ENCODE measurements around the gene MACROD2.

- TF ChIP-seq CTCF (IDR thresholded peaks at IDR 0.05), result no peak
- no peak for TF ChIP-seq HMGXB4 (CRISPR knock-in tag; IDR thresholded peaks at IDR 0.05; ENCODE audit: borderline replicate concordance)
- no peak for TF ChIP-seq BCL3 (IDR thresholded peaks at IDR 0.05)
- no peak for TF ChIP-seq CHD2 (IDR thresholded peaks at IDR 0.05; ENCODE audit: low read length, partially characterized antibody)
- TF ChIP-seq JUNB (IDR thresholded peaks at IDR 0.05), result no peak
- TF ChIP-seq REST (IDR thresholded peaks at IDR 0.05), result no peak
- TF ChIP-seq NPAS2 (CRISPR knock-in tag; IDR thresholded peaks at IDR 0.05; ENCODE audit: borderline replicate concordance), result no peak
Measured at GRCh38 chr20:14235355-14235754, 240.0 kb downstream of the MACROD2 start.

Data from A549 (cell line).